Measurements from ENCODE around the gene COL25A1. TPM values are rescaled to one million over a fixed set of nuclear protein-coding genes. Genes with fewer than 3 reads are reported as not detected.

The COL25A1 gene
- total RNA-seq, 1 experiment from 2014 or later = 4.2 TPM

- H3K18ac ChIP-seq (ENCODE audit: insufficient read length, low read depth, low read length) = no peak overlapping the region
- peak; percentile 85 for TF ChIP-seq CTCF (conservative IDR thresholded peaks at IDR 0.05)
Measured at GRCh38 chr4:109332926-109333464, 30.5 kb upstream of the COL25A1 start.

More at GRCh38 chr4:109332926-109333464, 30.5 kb upstream of the COL25A1 start:
- Histone ChIP-seq H3K79me1 (ENCODE audit: insufficient read depth, low read depth, low read length, poor library complexity, severe bottlenecking) (no peaks in the 10 kb centered on the region), H2BK15ac (ENCODE audit: low read depth, low read length) (no peak overlapping the region), H4K5ac (ENCODE audit: insufficient read length, low read depth, low read length) (no peak overlapping the region), H3K4ac (ENCODE audit: low read depth, low read length) (no peak overlapping the region), H3K9ac (ENCODE audit: extremely low read depth, insufficient read length, low read length) (no peak overlapping the region), H3K27me3 (ENCODE audit: insufficient read depth, low read length) (no peaks in the 10 kb centered on the region), H2AK5ac (ENCODE audit: insufficient read length, low read length) (no peak overlapping the region), H3K56ac (ENCODE audit: insufficient read length, low read depth, low read length) (no peak overlapping the region), H3K23me2 (ENCODE audit: insufficient read length, low read depth, low read length, poor library complexity, severe bottlenecking) (no peaks in the 10 kb centered on the region), H2BK5ac (ENCODE audit: insufficient read length, low read length) (no peak overlapping the region), H3K9me3 (ENCODE audit: control insufficient read depth, low read depth, low read length) (no peaks in the 10 kb centered on the region), H3K14ac (ENCODE audit: insufficient read depth, low read length) (no peak overlapping the region), H3T11ph (ENCODE audit: low read length) (no peak overlapping the region), H4K20me1 (ENCODE audit: control insufficient read depth, insufficient read depth, insufficient read length) (no peaks in the 10 kb centered on the region), H2BK120ac (ENCODE audit: low read depth, low read length, poor library complexity, severe bottlenecking) (no peak overlapping the region), H3K79me2 (ENCODE audit: insufficient read depth, low read length) (no peaks in the 10 kb centered on the region), H3K27ac (ENCODE audit: insufficient read length, low read depth, low read length) (no peak overlapping the region), H4K91ac (ENCODE audit: insufficient read length, low read depth, low read length) (no peak overlapping the region), H2BK12ac (ENCODE audit: insufficient read length, low read depth, low read length) (no peak overlapping the region), H2BK20ac (ENCODE audit: low read depth, low read length, poor library complexity, severe bottlenecking) (no peak overlapping the region), H3K4me1 (ENCODE audit: insufficient read depth, low read length) (no peaks in the 10 kb centered on the region), H3K23ac (ENCODE audit: insufficient read length, low read depth, low read length) (no peak overlapping the region), H3K4me2 (ENCODE audit: insufficient read depth, insufficient read length, low read length) (no peak overlapping the region), H4K8ac (replicated peaks; ENCODE audit: insufficient read length, low read depth, low read length) (no peak overlapping the region), H2AFZ (ENCODE audit: low read length) (no peak overlapping the region)
- Mint-ChIP-seq H3K27ac (no peak overlapping the region; a peak in 1 of 7 replicates), H3K27me3 (ENCODE audit: low read depth) (no peaks in the 10 kb centered on the region), H3K4me1 (no peaks in the 10 kb centered on the region), H3K4me3 (no peak overlapping the region), H3K36me3 (ENCODE audit: insufficient read depth in 1 of 3, low read depth in 3 of 3) (no peaks in the 10 kb centered on the region), H3K9me3 (no peaks in the 10 kb centered on the region; a peak in 1 of 5 replicates)
- peak; percentile 71 for DNase-seq
- no CpG with 5 or more reads among the region's 2 CpGs for WGBS (ENCODE audit: extremely low coverage, insufficient read length, low lambda C conversion rate)
